HCT116 (cell line): ENCODE results near the gene CCDC57. TPM values are rescaled to one million over a fixed set of nuclear protein-coding genes. Genes with fewer than 3 reads are reported as not detected.

Experiments
- ATAC-seq: fragments of 200-7000 bp; cut with Tn5 transposase; 2 replicates; pipeline ENCODE4 v1.9.1; 2020; ENCODE audit warnings: mild to moderate bottlenecking, moderate library complexity
- BruUV-seq: library from RNA; stranded (reverse); fragments of 400-500 nt; replicated peaks from 2 replicates; lab custom pipeline; 2021; lab: Mats Ljungman, UMichigan
- CTCF ChIA-PET: fragments of 300-600 bp; sonication (Branson Sonifier 250); formaldehyde crosslinking; loops from one replicate; lab custom pipeline; 2021; ENCODE audit warnings: antibody characterized with exemption; lab: Charles Lee
- POLR2A ChIA-PET: fragments of 300-600, 350-600 bp; sonication (Branson Sonifier 250); formaldehyde crosslinking; loops from one replicate; lab custom pipeline; 2021; ENCODE audit warnings: antibody characterized with exemption; lab: Charles Lee
- RAD21 ChIA-PET, 2 experiments: fragments of 300-600 bp; sonication (Branson Sonifier 250); formaldehyde crosslinking; loops; one replicate each; lab custom pipeline; 2023; ENCODE audit warnings: low total read pairs in 2 of 2; ENCODE audit not compliant: uncharacterized antibody in 2 of 2, unreplicated experiment in 2 of 2, low non-redundant PET in 1 of 2; lab: Charles Lee
- DNase-seq: peaks from one replicate; pipeline ENCODE4 v3.0.0-alpha.2; 2010; ENCODE audit warnings: low read depth, low spot score
- H2AFZ ChIP-seq: fragments of 200-600 bp; shearing (Covaris generic), sonication (generic); 2 replicates; pipeline ENCODE4 v1.6.1; 2017; ENCODE audit warnings: low read depth, mixed run types, mixed read lengths, antibody characterized with exemption, low read length; ENCODE audit not compliant: poor library complexity, severe bottlenecking
- H3K27ac ChIP-seq: 2 replicates; pipeline ENCODE4 v1.5.1; 2012; ENCODE audit warnings: low read depth, low read length
- H3K27me3 ChIP-seq: fragments of 200-600 bp; sonication (generic); 2 replicates; pipeline ENCODE4 v1.6.1; 2016; ENCODE audit warnings: mixed run types, low read length, mixed read lengths; ENCODE audit not compliant: insufficient read depth
- H3K36me3 ChIP-seq, 2 experiments: fragments of 200-500 bp in 1 of 2; fragments of 200-600 bp in 1 of 2; sonication (Bioruptor generic) in 1 of 2; sonication (generic) in 1 of 2; 2 replicates each; pipeline versions ENCODE4 v1.5.1 to v1.6.1; 2014 to 2016; ENCODE audit warnings: low read length in 2 of 2, inconsistent platforms in 1 of 2, mixed read lengths in 1 of 2, mixed run types in 1 of 2; ENCODE audit not compliant: insufficient read depth in 2 of 2, control insufficient read depth in 1 of 2
- H3K4me1 ChIP-seq, 2 experiments: fragments of 200-600 bp in 1 of 2; sonication (generic) in 1 of 2; 2 replicates each; pipeline versions ENCODE4 v1.5.1 to v1.6.1; 2012 to 2017; ENCODE audit warnings: low read length in 2 of 2, inconsistent platforms in 1 of 2, mild to moderate bottlenecking in 1 of 2, mixed read lengths in 1 of 2, mixed run types in 1 of 2, moderate library complexity in 1 of 2; ENCODE audit not compliant: insufficient read depth in 2 of 2, control insufficient read depth in 1 of 2
- H3K4me2 ChIP-seq: fragments of 200-600 bp; sonication (generic); 2 replicates; pipeline ENCODE4 v1.6.1; 2017; ENCODE audit warnings: mixed run types, low read length, mixed read lengths
- H3K4me3 ChIP-seq, 2 experiments: fragments of 200-600 bp in 1 of 2; sonication (generic) in 1 of 2; replicated peaks in 1 of 2; 2 replicates each; pipeline ENCODE4 v1.5.1; 2011 to 2016; ENCODE audit warnings: low read length in 2 of 2, control low read depth in 1 of 2, low read depth in 1 of 2, mild to moderate bottlenecking in 1 of 2, mixed read lengths in 1 of 2, mixed run types in 1 of 2
- H3K79me2 ChIP-seq: fragments of 200-600 bp; sonication (generic); 2 replicates; pipeline ENCODE4 v1.6.1; 2017; ENCODE audit warnings: mild to moderate bottlenecking, mixed run types, low read length, moderate library complexity, mixed read lengths; ENCODE audit not compliant: insufficient read depth
- H3K9ac ChIP-seq: fragments of 200-600 bp; sonication (generic); 2 replicates; pipeline ENCODE4 v1.6.1; 2016; ENCODE audit warnings: low read length, mixed read lengths
- H3K9me2 ChIP-seq: fragments of 200-600 bp; sonication (generic), shearing (Covaris generic); 2 replicates; pipeline ENCODE4 v1.6.1; 2017; ENCODE audit warnings: mixed run types, mild to moderate bottlenecking, moderate library complexity; ENCODE audit not compliant: insufficient read depth
- H3K9me3 ChIP-seq, 2 experiments: fragments of 200-500 bp in 1 of 2; fragments of 200-600 bp in 1 of 2; sonication (Bioruptor generic) in 1 of 2; sonication (generic) in 1 of 2; 2 replicates each; pipeline ENCODE4 v1.6.1; 2014 to 2017; ENCODE audit warnings: low read length in 2 of 2, mixed read lengths in 2 of 2, inconsistent platforms in 1 of 2, low read depth in 1 of 2, mild to moderate bottlenecking in 1 of 2, mixed run types in 1 of 2, moderate library complexity in 1 of 2; ENCODE audit not compliant: control insufficient read depth in 1 of 2, insufficient read depth in 1 of 2
- H4K20me1 ChIP-seq: fragments of 200-600 bp; sonication (generic), shearing (Covaris generic); 2 replicates; pipeline ENCODE4 v1.6.1; 2017; ENCODE audit warnings: mixed run types, mild to moderate bottlenecking, moderate library complexity; ENCODE audit not compliant: insufficient read depth
- ATF3 ChIP-seq: IDR thresholded peaks from 2 replicates; pipeline ENCODE4 v1.6.1; 2012
- CBX3 ChIP-seq: IDR thresholded peaks from 2 replicates; pipeline ENCODE4 v1.6.1; 2012; ENCODE audit warnings: low read depth
- CEBPB ChIP-seq: IDR thresholded peaks from 2 replicates; pipeline ENCODE4 v1.6.1; 2012; ENCODE audit warnings: low read depth
- ELF1 ChIP-seq: IDR thresholded peaks from 2 replicates; pipeline ENCODE4 v1.6.1; 2012; ENCODE audit warnings: low read depth, borderline replicate concordance
- EZH2phosphoT487 ChIP-seq: fragments of 200-600 bp; IDR thresholded peaks from 2 replicates; pipeline ENCODE4 v1.6.1; 2018; ENCODE audit warnings: antibody characterized with exemption, borderline replicate concordance
- JUND ChIP-seq: IDR thresholded peaks from 2 replicates; pipeline ENCODE4 v1.6.1; 2012
- MAX ChIP-seq: IDR thresholded peaks from 2 replicates; pipeline ENCODE4 v1.6.1; 2012
- POLR2A ChIP-seq: IDR thresholded peaks from 2 replicates; pipeline ENCODE4 v1.7.0; 2011; ENCODE audit warnings: borderline replicate concordance; ENCODE audit not compliant: insufficient read depth, insufficient read length; ENCODE audit errors: extremely low read depth
- POLR2AphosphoS5 ChIP-seq: IDR thresholded peaks from 2 replicates; pipeline ENCODE4 v1.6.1; 2011; ENCODE audit warnings: mild to moderate bottlenecking, low read depth, low read length, moderate library complexity
- REST ChIP-seq: IDR thresholded peaks from 2 replicates; pipeline ENCODE4 v1.6.1; 2012; ENCODE audit warnings: low read depth
- SP1 ChIP-seq: IDR thresholded peaks from 2 replicates; pipeline ENCODE4 v1.6.1; 2012; ENCODE audit warnings: low read depth
- SRF ChIP-seq: IDR thresholded peaks from 2 replicates; pipeline ENCODE4 v1.6.1; 2012; ENCODE audit warnings: low read depth
- TCF7L2 ChIP-seq: IDR thresholded peaks from 2 replicates; pipeline ENCODE4 v1.7.0; 2011; ENCODE audit warnings: borderline replicate concordance, inconsistent platforms; ENCODE audit not compliant: insufficient read depth, insufficient read length; ENCODE audit errors: extremely low read depth
- ZFX ChIP-seq: fragments of 450-650 bp; IDR thresholded peaks from 2 replicates; pipeline ENCODE4 v1.6.1; 2017
- intact Hi-C: fragments of 100-400 bp; cut with micrococcal nuclease; formaldehyde crosslinking; loops from 2 replicates; pipeline ENCODE4 v1.10.0; 2022
- total RNA-seq: library from RNA; stranded (reverse); gene quantifications from one replicate; pipeline ENCODE4 v1.2.1, GENCODE V29; 2021; ENCODE audit not compliant: unreplicated experiment

CCDC57 gene
- total RNA-seq, 1 experiment from 2014 or later: 143 TPM

DNA sequence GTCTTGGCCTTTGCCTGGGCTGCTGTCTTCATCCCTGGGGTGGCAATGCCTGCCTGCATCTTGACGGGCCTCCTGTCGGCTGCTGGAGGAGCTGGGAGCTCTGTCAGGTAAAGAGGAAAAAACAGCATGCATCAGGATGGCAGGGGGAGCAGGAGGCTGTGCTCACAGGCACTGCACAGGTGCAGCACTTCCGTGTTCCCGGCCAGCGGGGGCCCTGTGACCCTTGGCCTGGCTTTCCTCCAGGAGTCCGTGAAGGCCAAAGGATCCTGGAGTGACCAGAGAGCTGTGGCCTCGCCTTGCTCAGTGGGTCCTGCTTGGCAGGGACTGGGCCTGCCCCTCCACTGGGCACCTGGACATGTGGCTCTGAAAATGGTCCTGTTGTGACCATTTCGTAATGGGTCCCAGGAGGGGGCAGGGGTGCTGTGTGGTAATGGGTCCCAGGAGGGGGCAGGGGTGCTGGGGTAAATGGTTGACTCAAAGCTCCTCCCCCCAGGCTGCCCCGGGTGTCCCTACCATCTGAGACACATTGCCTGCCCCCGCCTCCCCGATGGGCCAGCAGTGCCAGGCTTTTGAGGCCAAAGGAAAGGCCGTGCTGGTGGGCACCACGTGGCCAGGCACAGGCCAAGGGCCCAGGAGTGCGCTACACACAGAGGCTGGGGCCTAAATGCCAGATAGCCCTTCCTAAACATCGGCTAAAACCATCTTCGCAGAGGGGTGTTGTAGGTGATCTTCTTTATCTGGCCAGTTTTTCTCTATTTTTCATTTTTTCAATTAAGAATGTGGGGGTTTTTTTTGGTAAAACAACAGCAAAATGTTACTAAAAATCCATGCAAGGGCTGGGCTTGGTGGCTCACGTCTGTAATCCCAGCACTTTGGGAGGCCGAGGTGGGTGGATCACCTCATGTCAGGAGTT is 110.6 kb downstream of the CCDC57 start:
- H3K36me3 ChIP-seq: peaks cover 0 to 14% of the 10 kb centered on the region in 2 experiments; a peak in 1 of 4 replicates
- no peak overlapping the region for H3K4me3 ChIP-seq
- BruUV-seq: no TSS peak
- no peaks in the 10 kb centered on the region for H3K27me3 ChIP-seq
- H3K27ac ChIP-seq: peak overlapping the region; percentile 99; the same call in 1 of the 2 replicates
- TF ChIP-seq POLR2AphosphoS5 (peak; percentile 6; the same call in 1 of the 2 replicates), POLR2A (no peak), EZH2phosphoT487 (no peak), ELF1 (no peak), TCF7L2 (no peak), ATF3 (no peak)
- H3K79me2 ChIP-seq: peaks cover 30% of the 10 kb centered on the region
- no peak for ATAC-seq
- no peak overlapping the region for H2AFZ ChIP-seq
- POLR2A ChIA-PET: no interaction called here
- H3K9me2 ChIP-seq: no peaks in the 10 kb centered on the region
- no peak overlapping the region for H3K4me2 ChIP-seq
- intact Hi-C loops: no loop called here
- CTCF ChIA-PET: no interaction called here
- no peak for DNase-seq
- RAD21 ChIA-PET: no interaction called here
- H3K4me1 ChIP-seq: peaks cover 40 to 66% of the 10 kb centered on the region in 2 experiments
- no peaks in the 10 kb centered on the region for H4K20me1 ChIP-seq
- no peaks in the 10 kb centered on the region for H3K9me3 ChIP-seq
- no peak overlapping the region for H3K9ac ChIP-seq

GRCh38 chr17:82101301-82101715 is 111.3 kb downstream of the CCDC57 start:
- 0 out of 2 replicates have a peak overlapping the region, but pooled peaks have one; percentile 9 for H3K9ac ChIP-seq
- peaks cover 37% of the 10 kb centered on the region for H3K79me2 ChIP-seq
- H3K27me3 ChIP-seq: no peaks in the 10 kb centered on the region
- ChIA-PET POLR2A (no interaction called here), CTCF (no interaction called here), RAD21 (no interaction called here)
- peaks cover 37 to 66% of the 10 kb centered on the region in 2 experiments for H3K4me1 ChIP-seq
- peaks cover 0 to 21% of the 10 kb centered on the region in 2 experiments; a peak in 1 of 4 replicates for H3K36me3 ChIP-seq
- intact Hi-C loops: no loop called here
- no peak overlapping the region for H2AFZ ChIP-seq
- H3K4me3 ChIP-seq: no peak overlapping the region
- no TSS peak for BruUV-seq
- H3K9me3 ChIP-seq: no peaks in the 10 kb centered on the region
- no peaks in the 10 kb centered on the region; the same call in 1 of the 2 replicates for H4K20me1 ChIP-seq
- H3K27ac ChIP-seq: peak overlapping the region; percentile 99; the same call in 1 of the 2 replicates
- no peak for ATAC-seq
- no peak for TF ChIP-seq CBX3
- TF ChIP-seq ATF3: no peak
- TF ChIP-seq SP1: no peak
- TF ChIP-seq TCF7L2: no peak
- TF ChIP-seq JUND: no peak
- no peak for TF ChIP-seq CEBPB
- TF ChIP-seq POLR2AphosphoS5: no peak
- TF ChIP-seq SRF: no peak
- TF ChIP-seq ZFX: no peak
- no peak for TF ChIP-seq REST
- no peak for TF ChIP-seq MAX
- no peak for TF ChIP-seq POLR2A
- no peaks in the 10 kb centered on the region for H3K9me2 ChIP-seq
- no peak for DNase-seq
- H3K4me2 ChIP-seq: no peak overlapping the region
